WTC11 (cell line): ENCODE measurements around the gene GUCY1B1. TPM values are rescaled to one million over a fixed set of nuclear protein-coding genes. Genes with fewer than 3 reads are reported as not detected.

Source experiments
- ATAC-seq: fragments of 200-7000 bp; cut with Tn5 transposase; 2 replicates; pipeline ENCODE4 v1.10.0; 2021; ENCODE audit warnings: mild to moderate bottlenecking, moderate library complexity
- CTCF ChIA-PET: fragments of 300-600 bp; sonication (Branson Sonifier 250); formaldehyde crosslinking; loops from one replicate; lab custom pipeline; 2021; ENCODE audit warnings: antibody characterized with exemption; lab: Charles Lee
- POLR2A ChIA-PET: fragments of 350-600 bp; sonication (Branson Sonifier 250); formaldehyde crosslinking; loops from one replicate; lab custom pipeline; 2021; ENCODE audit warnings: antibody characterized with exemption; lab: Charles Lee
- DNase-seq: peaks from one replicate; pipeline ENCODE4 v3.0.0; 2021; ENCODE audit warnings: low spot score
- H3K27ac Mint-ChIP-seq: 2 replicates; pipeline ENCODE4 v1.8.0; 2021; ENCODE audit warnings: mixed read lengths
- H3K27me3 Mint-ChIP-seq: 2 replicates; pipeline ENCODE4 v1.8.0; 2021; ENCODE audit warnings: low read depth, mild to moderate bottlenecking, moderate library complexity, mixed read lengths
- H3K36me3 Mint-ChIP-seq: 2 replicates; pipeline ENCODE4 v1.8.0; 2021; ENCODE audit warnings: mixed read lengths
- H3K4me1 Mint-ChIP-seq: 2 replicates; pipeline ENCODE4 v1.8.0; 2022; ENCODE audit warnings: mixed read lengths
- H3K4me3 Mint-ChIP-seq: 2 replicates; pipeline ENCODE4 v1.8.0; 2021; ENCODE audit warnings: mild to moderate bottlenecking, moderate library complexity, mixed read lengths
- H3K9me3 Mint-ChIP-seq: 2 replicates; pipeline ENCODE4 v1.8.0; 2021; ENCODE audit warnings: mixed read lengths
- GRHL2 ChIP-seq: fragments of 250-450 bp; sonication (Bioruptor Pico); IDR thresholded peaks from 2 replicates; pipeline ENCODE4 v1.8.0; 2022; ENCODE audit warnings: mild to moderate bottlenecking, moderate library complexity; ENCODE audit not compliant: insufficient replicate concordance, severe bottlenecking
- IRF2 ChIP-seq: sonication (generic); formaldehyde crosslinking; IDR thresholded peaks from 2 replicates; pipeline ENCODE4 v1.8.0; 2022; ENCODE audit warnings: low read depth, missing genetic modification reagents, borderline replicate concordance
- JAZF1 ChIP-seq: fragments of 250-450 bp; sonication (Bioruptor Pico); IDR thresholded peaks from 2 replicates; pipeline ENCODE4 v1.9.0; 2021; ENCODE audit warnings: moderate library complexity, mild to moderate bottlenecking, inconsistent platforms
- TEAD4 ChIP-seq: sonication (generic); formaldehyde crosslinking; IDR thresholded peaks from 2 replicates; pipeline ENCODE4 v1.8.0; 2022; ENCODE audit warnings: mild to moderate bottlenecking, missing genetic modification reagents
- ZNF317 ChIP-seq: sonication (generic); formaldehyde crosslinking; IDR thresholded peaks from 2 replicates; pipeline ENCODE4 v1.8.1; 2023; ENCODE audit warnings: low read depth, mild to moderate bottlenecking, moderate library complexity, missing genetic modification reagents, borderline replicate concordance
- total RNA-seq: library from RNA; stranded (reverse); gene quantifications from 3 replicates; pipeline ENCODE4 v1.2.3, GENCODE V29; 2021
- TF ChIP-seq, protein P1 (sequence below): fragments of 250-450 bp; sonication (Bioruptor Pico); IDR thresholded peaks from 2 replicates; pipeline ENCODE4 v1.9.0; 2021; ENCODE audit warnings: mild to moderate bottlenecking
- TF ChIP-seq, protein P2 (sequence below): sonication (generic); formaldehyde crosslinking; conservative IDR thresholded peaks from 2 replicates; pipeline ENCODE4 v1.8.1; 2023; ENCODE audit warnings: mild to moderate bottlenecking, low read depth, missing genetic modification reagents, moderate library complexity
- TF ChIP-seq, protein P3 (sequence below): sonication (generic); formaldehyde crosslinking; IDR thresholded peaks from 2 replicates; pipeline ENCODE4 v1.8.1; 2023; ENCODE audit warnings: mild to moderate bottlenecking, missing genetic modification reagents
- TF ChIP-seq, protein P4 (sequence below): fragments of 250-450 bp; sonication (Bioruptor Pico); IDR thresholded peaks from 2 replicates; pipeline ENCODE4 v1.8.0; 2021; ENCODE audit warnings: mild to moderate bottlenecking
- TF ChIP-seq, protein P5 (sequence below): sonication (generic); formaldehyde crosslinking; IDR thresholded peaks from 2 replicates; pipeline ENCODE4 v1.8.1; 2022; ENCODE audit warnings: low read depth, mild to moderate bottlenecking, moderate library complexity, missing genetic modification reagents, borderline replicate concordance

GUCY1B1 gene
- total RNA-seq, 1 experiment from 2014 or later: 12.7 TPM

DNA sequence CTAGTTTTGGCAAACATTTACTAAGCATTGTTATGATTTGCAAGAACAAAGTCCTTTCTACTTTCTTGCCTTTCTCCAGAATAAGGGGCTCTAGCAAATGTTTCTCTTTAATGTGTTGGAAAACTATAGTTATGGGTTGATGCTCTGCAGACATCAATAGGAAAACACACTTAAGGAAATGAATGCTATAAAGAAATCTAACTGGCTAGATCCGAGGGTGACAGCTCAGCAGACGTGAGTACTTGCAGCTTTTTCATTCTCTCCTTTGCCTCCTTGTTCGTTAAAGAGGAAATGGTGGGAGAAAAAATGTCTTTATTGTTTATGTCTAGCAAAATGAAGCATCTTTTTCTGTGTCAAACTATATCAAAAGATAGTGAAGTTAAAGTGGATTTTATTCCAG lies 6.3 kb downstream of the GUCY1B1 start (continued):
- TF ChIP-seq, protein P1, sequence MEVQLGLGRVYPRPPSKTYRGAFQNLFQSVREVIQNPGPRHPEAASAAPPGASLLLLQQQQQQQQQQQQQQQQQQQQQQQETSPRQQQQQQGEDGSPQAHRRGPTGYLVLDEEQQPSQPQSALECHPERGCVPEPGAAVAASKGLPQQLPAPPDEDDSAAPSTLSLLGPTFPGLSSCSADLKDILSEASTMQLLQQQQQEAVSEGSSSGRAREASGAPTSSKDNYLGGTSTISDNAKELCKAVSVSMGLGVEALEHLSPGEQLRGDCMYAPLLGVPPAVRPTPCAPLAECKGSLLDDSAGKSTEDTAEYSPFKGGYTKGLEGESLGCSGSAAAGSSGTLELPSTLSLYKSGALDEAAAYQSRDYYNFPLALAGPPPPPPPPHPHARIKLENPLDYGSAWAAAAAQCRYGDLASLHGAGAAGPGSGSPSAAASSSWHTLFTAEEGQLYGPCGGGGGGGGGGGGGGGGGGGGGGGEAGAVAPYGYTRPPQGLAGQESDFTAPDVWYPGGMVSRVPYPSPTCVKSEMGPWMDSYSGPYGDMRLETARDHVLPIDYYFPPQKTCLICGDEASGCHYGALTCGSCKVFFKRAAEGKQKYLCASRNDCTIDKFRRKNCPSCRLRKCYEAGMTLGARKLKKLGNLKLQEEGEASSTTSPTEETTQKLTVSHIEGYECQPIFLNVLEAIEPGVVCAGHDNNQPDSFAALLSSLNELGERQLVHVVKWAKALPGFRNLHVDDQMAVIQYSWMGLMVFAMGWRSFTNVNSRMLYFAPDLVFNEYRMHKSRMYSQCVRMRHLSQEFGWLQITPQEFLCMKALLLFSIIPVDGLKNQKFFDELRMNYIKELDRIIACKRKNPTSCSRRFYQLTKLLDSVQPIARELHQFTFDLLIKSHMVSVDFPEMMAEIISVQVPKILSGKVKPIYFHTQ: no peak
- TF ChIP-seq GRHL2 (CRISPR knock-in tag) (no peak), IRF2 (no peak)

DNA sequence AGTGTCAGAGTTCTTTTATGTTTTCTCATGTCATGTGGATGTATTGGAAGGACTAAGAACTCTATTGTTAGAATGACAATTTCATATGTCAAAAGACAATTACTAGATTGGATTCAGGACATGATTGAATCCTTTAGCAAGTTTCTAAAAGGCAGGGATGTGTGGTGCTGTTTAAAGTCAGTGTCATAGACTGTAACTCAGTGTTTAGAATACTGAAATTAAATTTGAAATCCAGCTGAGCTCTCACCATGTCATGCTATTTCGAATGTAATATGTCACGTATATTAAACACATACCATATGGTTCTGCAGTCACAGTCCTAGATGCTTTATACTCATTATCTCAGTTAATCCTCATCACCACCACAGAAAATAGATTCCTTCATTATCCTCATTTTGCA lies 7.8 kb downstream of the GUCY1B1 start:
- ATAC-seq (no peak), DNase-seq (no peak)
- Mint-ChIP-seq H3K36me3 (no peaks in the 10 kb centered on the region), H3K27ac (no peak overlapping the region), H3K9me3 (no peaks in the 10 kb centered on the region), H3K27me3 (no peaks in the 10 kb centered on the region; the same call in 1 of the 2 replicates), H3K4me3 (no peak overlapping the region), H3K4me1 (peaks cover 31% of the 10 kb centered on the region)
- POLR2A ChIA-PET: no interaction called here
- TF ChIP-seq JAZF1 (CRISPR knock-in tag) (no peak), ZNF317 (CRISPR knock-in tag) (no peak)
- TF ChIP-seq, protein P2, sequence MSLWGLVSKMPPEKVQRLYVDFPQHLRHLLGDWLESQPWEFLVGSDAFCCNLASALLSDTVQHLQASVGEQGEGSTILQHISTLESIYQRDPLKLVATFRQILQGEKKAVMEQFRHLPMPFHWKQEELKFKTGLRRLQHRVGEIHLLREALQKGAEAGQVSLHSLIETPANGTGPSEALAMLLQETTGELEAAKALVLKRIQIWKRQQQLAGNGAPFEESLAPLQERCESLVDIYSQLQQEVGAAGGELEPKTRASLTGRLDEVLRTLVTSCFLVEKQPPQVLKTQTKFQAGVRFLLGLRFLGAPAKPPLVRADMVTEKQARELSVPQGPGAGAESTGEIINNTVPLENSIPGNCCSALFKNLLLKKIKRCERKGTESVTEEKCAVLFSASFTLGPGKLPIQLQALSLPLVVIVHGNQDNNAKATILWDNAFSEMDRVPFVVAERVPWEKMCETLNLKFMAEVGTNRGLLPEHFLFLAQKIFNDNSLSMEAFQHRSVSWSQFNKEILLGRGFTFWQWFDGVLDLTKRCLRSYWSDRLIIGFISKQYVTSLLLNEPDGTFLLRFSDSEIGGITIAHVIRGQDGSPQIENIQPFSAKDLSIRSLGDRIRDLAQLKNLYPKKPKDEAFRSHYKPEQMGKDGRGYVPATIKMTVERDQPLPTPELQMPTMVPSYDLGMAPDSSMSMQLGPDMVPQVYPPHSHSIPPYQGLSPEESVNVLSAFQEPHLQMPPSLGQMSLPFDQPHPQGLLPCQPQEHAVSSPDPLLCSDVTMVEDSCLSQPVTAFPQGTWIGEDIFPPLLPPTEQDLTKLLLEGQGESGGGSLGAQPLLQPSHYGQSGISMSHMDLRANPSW (CRISPR knock-in tag): no peak
- TF ChIP-seq, protein P3, sequence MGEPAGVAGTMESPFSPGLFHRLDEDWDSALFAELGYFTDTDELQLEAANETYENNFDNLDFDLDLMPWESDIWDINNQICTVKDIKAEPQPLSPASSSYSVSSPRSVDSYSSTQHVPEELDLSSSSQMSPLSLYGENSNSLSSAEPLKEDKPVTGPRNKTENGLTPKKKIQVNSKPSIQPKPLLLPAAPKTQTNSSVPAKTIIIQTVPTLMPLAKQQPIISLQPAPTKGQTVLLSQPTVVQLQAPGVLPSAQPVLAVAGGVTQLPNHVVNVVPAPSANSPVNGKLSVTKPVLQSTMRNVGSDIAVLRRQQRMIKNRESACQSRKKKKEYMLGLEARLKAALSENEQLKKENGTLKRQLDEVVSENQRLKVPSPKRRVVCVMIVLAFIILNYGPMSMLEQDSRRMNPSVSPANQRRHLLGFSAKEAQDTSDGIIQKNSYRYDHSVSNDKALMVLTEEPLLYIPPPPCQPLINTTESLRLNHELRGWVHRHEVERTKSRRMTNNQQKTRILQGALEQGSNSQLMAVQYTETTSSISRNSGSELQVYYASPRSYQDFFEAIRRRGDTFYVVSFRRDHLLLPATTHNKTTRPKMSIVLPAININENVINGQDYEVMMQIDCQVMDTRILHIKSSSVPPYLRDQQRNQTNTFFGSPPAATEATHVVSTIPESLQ: no peak
- TF ChIP-seq, protein P4, sequence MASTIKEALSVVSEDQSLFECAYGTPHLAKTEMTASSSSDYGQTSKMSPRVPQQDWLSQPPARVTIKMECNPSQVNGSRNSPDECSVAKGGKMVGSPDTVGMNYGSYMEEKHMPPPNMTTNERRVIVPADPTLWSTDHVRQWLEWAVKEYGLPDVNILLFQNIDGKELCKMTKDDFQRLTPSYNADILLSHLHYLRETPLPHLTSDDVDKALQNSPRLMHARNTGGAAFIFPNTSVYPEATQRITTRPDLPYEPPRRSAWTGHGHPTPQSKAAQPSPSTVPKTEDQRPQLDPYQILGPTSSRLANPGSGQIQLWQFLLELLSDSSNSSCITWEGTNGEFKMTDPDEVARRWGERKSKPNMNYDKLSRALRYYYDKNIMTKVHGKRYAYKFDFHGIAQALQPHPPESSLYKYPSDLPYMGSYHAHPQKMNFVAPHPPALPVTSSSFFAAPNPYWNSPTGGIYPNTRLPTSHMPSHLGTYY (CRISPR knock-in tag): no peak
- CTCF ChIA-PET: no interaction called here

DNA sequence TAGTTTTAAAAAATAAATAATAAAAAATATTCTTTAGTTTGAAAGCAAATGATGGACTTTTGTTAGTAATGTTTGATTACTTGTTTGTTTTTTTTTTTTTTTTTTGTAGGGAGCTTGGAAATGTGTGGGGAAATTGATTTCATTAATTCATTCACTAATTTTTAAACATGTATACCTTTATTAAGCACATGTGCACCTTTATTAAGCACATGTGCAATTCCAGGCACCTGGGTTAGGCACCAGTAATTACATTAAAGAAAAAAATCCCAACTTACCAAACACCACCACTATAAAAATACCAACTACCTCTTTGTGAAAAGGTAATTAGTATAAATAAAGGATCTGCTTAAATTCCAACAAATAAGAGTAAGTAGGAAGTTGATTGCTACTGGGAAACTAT lies 9.5 kb downstream of the GUCY1B1 start:
- H3K4me1 Mint-ChIP-seq: peaks cover 35% of the 10 kb centered on the region
- ATAC-seq (no peak), DNase-seq (no peak)
- no peaks in the 10 kb centered on the region for H3K36me3 Mint-ChIP-seq
- H3K27ac Mint-ChIP-seq: no peak overlapping the region
- POLR2A ChIA-PET: no interaction called here
- no peak overlapping the region for H3K4me3 Mint-ChIP-seq
- H3K27me3 Mint-ChIP-seq: no peaks in the 10 kb centered on the region
- CTCF ChIA-PET: no interaction called here
- no peak for TF ChIP-seq JAZF1 (CRISPR knock-in tag)
- TF ChIP-seq TEAD4 (CRISPR knock-in tag): no peak
- TF ChIP-seq, protein P5, sequence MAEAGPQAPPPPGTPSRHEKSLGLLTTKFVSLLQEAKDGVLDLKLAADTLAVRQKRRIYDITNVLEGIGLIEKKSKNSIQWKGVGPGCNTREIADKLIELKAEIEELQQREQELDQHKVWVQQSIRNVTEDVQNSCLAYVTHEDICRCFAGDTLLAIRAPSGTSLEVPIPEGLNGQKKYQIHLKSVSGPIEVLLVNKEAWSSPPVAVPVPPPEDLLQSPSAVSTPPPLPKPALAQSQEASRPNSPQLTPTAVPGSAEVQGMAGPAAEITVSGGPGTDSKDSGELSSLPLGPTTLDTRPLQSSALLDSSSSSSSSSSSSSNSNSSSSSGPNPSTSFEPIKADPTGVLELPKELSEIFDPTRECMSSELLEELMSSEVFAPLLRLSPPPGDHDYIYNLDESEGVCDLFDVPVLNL (CRISPR knock-in tag): no peak
- no peaks in the 10 kb centered on the region for H3K9me3 Mint-ChIP-seq
